ENCODE results near the gene PSMD1. TPM values are rescaled to one million over a fixed set of nuclear protein-coding genes. Genes with fewer than 3 reads are reported as not detected.

PSMD1 gene
- total RNA-seq, 4 donors from 2014 or later = 51.5 to 116 (median 67.9) TPM

- intact Hi-C loops (cut with DNase I) = no loop called here
- H3K27ac ChIP-seq = peak overlapping the region in 1 of 4 donors; percentile 26
Observed at GRCh38 chr2:231212329-231212845, 155.7 kb downstream of the PSMD1 start.

GRCh38 chr2:231213931-231214642 lies 157.4 kb downstream of the PSMD1 start:
- no peak for DNase-seq
- WGBS, 2 donors = 79 to 97% methylated on average over 2 to 6 of the region's 6 CpGs
- no peaks in the 10 kb centered on the region for H3K9me3 ChIP-seq
- peaks cover 0 to 41% (median 0%) of the 10 kb centered on the region in 3 donors for H3K36me3 ChIP-seq
- no peak overlapping the region for H3K27ac ChIP-seq
- H3K27me3 ChIP-seq = no peaks in the 10 kb centered on the region
- intact Hi-C loops (cut with DNase I) = no loop called here
- no peak for TF ChIP-seq CTCF (IDR thresholded peaks at IDR 0.05)
- no peaks in the 10 kb centered on the region for H3K4me1 ChIP-seq
- no peak overlapping the region for H3K4me3 ChIP-seq

More at GRCh38 chr2:231212329-231212845, 155.7 kb downstream of the PSMD1 start:
- TF ChIP-seq POLR2A (IDR thresholded peaks at IDR 0.05) (no peak), CTCF (IDR thresholded peaks at IDR 0.05) (no peak)
- DNase-seq = no peak
- H3K9me3 ChIP-seq = no peaks in the 10 kb centered on the region
- H3K4me1 ChIP-seq = no peaks in the 10 kb centered on the region
- H3K4me3 ChIP-seq = no peak overlapping the region
- H3K27me3 ChIP-seq = no peaks in the 10 kb centered on the region
- 80 to 83% methylated on average over 6 of the region's 6 CpGs for WGBS, 2 donors
- peaks cover 0 to 51% (median 0%) of the 10 kb centered on the region in 3 donors for H3K36me3 ChIP-seq

GRCh38 chr2:231218366-231218765 lies 161.7 kb downstream of the PSMD1 start:
- no peak overlapping the region for H3K27ac ChIP-seq
- no peaks in the 10 kb centered on the region for H3K27me3 ChIP-seq
- H3K9me3 ChIP-seq = no peaks in the 10 kb centered on the region
- no peaks in the 10 kb centered on the region for H3K4me1 ChIP-seq
- no peak for DNase-seq
- H3K36me3 ChIP-seq = peaks cover 0 to 26% (median 0%) of the 10 kb centered on the region in 3 donors
- 75 to 82% methylated on average over 3 of the region's 3 CpGs for WGBS, 2 donors
- TF ChIP-seq CTCF (IDR thresholded peaks at IDR 0.05) (no peak), POLR2A (IDR thresholded peaks at IDR 0.05) (no peak)
- H3K4me3 ChIP-seq = no peak overlapping the region
- intact Hi-C loops (cut with DNase I) = no loop called here

GRCh38 chr2:231219289-231219688 lies 162.6 kb downstream of the PSMD1 start:
- no peak for TF ChIP-seq CTCF (IDR thresholded peaks at IDR 0.05)
- TF ChIP-seq POLR2A (IDR thresholded peaks at IDR 0.05) = no peak
- peaks cover 0 to 23% (median 0%) of the 10 kb centered on the region in 3 donors for H3K36me3 ChIP-seq
- WGBS, 2 donors = 83 to 86% methylated on average over 3 of the region's 3 CpGs
- peaks cover 0 to 6% (median 0%) of the 10 kb centered on the region in 3 donors for H3K4me1 ChIP-seq
- DNase-seq = no peak
- H3K27ac ChIP-seq = no peak overlapping the region
- no peaks in the 10 kb centered on the region for H3K9me3 ChIP-seq
- no peak overlapping the region for H3K4me3 ChIP-seq
- H3K27me3 ChIP-seq = no peaks in the 10 kb centered on the region
- intact Hi-C loops (cut with DNase I) = no loop called here

GRCh38 chr2:231221761-231222160 lies 165.1 kb downstream of the PSMD1 start:
- peaks cover 0 to 7% (median 0%) of the 10 kb centered on the region in 3 donors for H3K4me1 ChIP-seq
- DNase-seq = no peak
- 78 to 87% methylated on average over 3 of the region's 3 CpGs for WGBS, 2 donors
- H3K9me3 ChIP-seq = no peaks in the 10 kb centered on the region
- intact Hi-C loops (cut with DNase I) = loop anchor here (10.0 kb wide), 1 partner anchor 173 kb away; the partner anchor contains the start of gene B3GNT7
- H3K4me3 ChIP-seq = no peak overlapping the region
- H3K27me3 ChIP-seq = no peaks in the 10 kb centered on the region
- H3K27ac ChIP-seq = peak overlapping the region; percentile 26 to 77 (median 75)
- no peak for TF ChIP-seq CTCF (IDR thresholded peaks at IDR 0.05)
- no peak for TF ChIP-seq POLR2A (IDR thresholded peaks at IDR 0.05)
- peaks cover 0 to 8% (median 0%) of the 10 kb centered on the region in 3 donors for H3K36me3 ChIP-seq

Data from esophagus squamous epithelium (tissue), 5 donors.